ENCODE results near the gene KLHDC3. TPM values are rescaled to one million over a fixed set of nuclear protein-coding genes. Genes with fewer than 3 reads are reported as not detected.

The KLHDC3 gene
- total and polyA plus RNA-seq, 2 of the 13 experiments (the other 11 are each of a cell fraction or from before 2014, with no cell fraction given), result 78.3 to 91.5 TPM

- TF ChIP-seq ZNF441 (CRISPR knock-in tag; IDR thresholded peaks at IDR 0.05; ENCODE audit: borderline replicate concordance), result peak; percentile 80; the same call in 1 of the 2 replicates
- peak; percentile 37 for TF ChIP-seq MIER3 (CRISPR knock-in tag; IDR thresholded peaks at IDR 0.05; ENCODE audit: borderline replicate concordance)
- TF ChIP-seq KLF16 (CRISPR knock-in tag; IDR thresholded peaks at IDR 0.05), result peak in 1 of 2 experiments; percentile 45; a peak in 1 of 4 replicates
- TF ChIP-seq HOXD1 (CRISPR knock-in tag; IDR thresholded peaks at IDR 0.05), result no peak
- peak; percentile 37; the same call in 1 of the 2 replicates for TF ChIP-seq MIXL1 (CRISPR knock-in tag; IDR thresholded peaks at IDR 0.05)
- no peak for TF ChIP-seq ZNF180 (CRISPR knock-in tag; IDR thresholded peaks at IDR 0.05; ENCODE audit: borderline replicate concordance, low read depth)
- TF ChIP-seq NCOA5 (CRISPR knock-in tag; IDR thresholded peaks at IDR 0.05), result no peak
- TF ChIP-seq ZNF883 (CRISPR knock-in tag; IDR thresholded peaks at IDR 0.05; ENCODE audit: not compliant biosample characterization), result no peak
- TF ChIP-seq ELF4 (CRISPR knock-in tag; IDR thresholded peaks at IDR 0.05; ENCODE audit: borderline replicate concordance), result no peak
- peak; percentile 82 for TF ChIP-seq POGZ (CRISPR knock-in tag; IDR thresholded peaks at IDR 0.05)
- TF ChIP-seq ZNF362 (CRISPR knock-in tag; IDR thresholded peaks at IDR 0.05; ENCODE audit: borderline replicate concordance), result 0 out of 2 replicates have a peak, but pooled peaks have one; percentile 26
- TF ChIP-seq, protein P1, sequence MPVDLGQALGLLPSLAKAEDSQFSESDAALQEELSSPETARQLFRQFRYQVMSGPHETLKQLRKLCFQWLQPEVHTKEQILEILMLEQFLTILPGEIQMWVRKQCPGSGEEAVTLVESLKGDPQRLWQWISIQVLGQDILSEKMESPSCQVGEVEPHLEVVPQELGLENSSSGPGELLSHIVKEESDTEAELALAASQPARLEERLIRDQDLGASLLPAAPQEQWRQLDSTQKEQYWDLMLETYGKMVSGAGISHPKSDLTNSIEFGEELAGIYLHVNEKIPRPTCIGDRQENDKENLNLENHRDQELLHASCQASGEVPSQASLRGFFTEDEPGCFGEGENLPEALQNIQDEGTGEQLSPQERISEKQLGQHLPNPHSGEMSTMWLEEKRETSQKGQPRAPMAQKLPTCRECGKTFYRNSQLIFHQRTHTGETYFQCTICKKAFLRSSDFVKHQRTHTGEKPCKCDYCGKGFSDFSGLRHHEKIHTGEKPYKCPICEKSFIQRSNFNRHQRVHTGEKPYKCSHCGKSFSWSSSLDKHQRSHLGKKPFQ (CRISPR knock-in tag; IDR thresholded peaks at IDR 0.05; ENCODE audit: insufficient replicate concordance), result no peak
- TF ChIP-seq SRSF4 (IDR thresholded peaks at IDR 0.05; ENCODE audit: low read depth, low read length, poor library complexity, severe bottlenecking), result no peak
- TF ChIP-seq, protein P2, sequence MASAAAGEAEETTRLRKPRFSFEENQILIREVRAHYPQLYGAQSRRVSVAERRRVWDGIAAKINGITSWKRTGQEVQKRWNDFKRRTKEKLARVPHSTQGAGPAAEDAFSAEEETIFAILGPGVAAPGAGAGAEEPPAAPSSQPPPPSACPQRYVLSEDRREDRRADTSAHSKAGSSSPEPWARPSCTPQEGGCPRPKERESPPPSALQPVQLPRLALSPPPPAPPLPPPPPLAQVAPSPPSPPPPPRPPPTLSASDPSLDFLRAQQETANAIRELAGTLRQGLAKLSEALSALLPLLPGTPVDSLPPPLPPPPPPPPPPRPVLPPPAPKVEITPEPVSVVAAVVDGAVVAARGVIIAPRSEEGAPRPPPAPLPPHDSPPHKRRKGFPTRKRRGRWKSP (CRISPR knock-in tag; IDR thresholded peaks at IDR 0.05), result peak; percentile 19; the same call in 1 of the 2 replicates
- TF ChIP-seq ZNF510 (CRISPR knock-in tag; IDR thresholded peaks at IDR 0.05; ENCODE audit: low read depth), result peak; percentile 95; the same call in 1 of the 2 replicates
- no peak for TF ChIP-seq TRIM24 (CRISPR knock-in tag; IDR thresholded peaks at IDR 0.05)
- TF ChIP-seq KLF13 (CRISPR knock-in tag; IDR thresholded peaks at IDR 0.05), result peak; percentile 65; the same call in 1 of the 2 replicates
- TF ChIP-seq SP140L (CRISPR knock-in tag; IDR thresholded peaks at IDR 0.05; ENCODE audit: borderline replicate concordance), result no peak
- TF ChIP-seq ZBTB20 (CRISPR knock-in tag; IDR thresholded peaks at IDR 0.05; ENCODE audit: borderline replicate concordance, low read depth), result no peak; the same call in 1 of the 2 replicates
- TF ChIP-seq SPEN (CRISPR knock-in tag; IDR thresholded peaks at IDR 0.05; ENCODE audit: low read depth), result peak; percentile 75; the same call in 1 of the 2 replicates
- TF ChIP-seq, protein P3, sequence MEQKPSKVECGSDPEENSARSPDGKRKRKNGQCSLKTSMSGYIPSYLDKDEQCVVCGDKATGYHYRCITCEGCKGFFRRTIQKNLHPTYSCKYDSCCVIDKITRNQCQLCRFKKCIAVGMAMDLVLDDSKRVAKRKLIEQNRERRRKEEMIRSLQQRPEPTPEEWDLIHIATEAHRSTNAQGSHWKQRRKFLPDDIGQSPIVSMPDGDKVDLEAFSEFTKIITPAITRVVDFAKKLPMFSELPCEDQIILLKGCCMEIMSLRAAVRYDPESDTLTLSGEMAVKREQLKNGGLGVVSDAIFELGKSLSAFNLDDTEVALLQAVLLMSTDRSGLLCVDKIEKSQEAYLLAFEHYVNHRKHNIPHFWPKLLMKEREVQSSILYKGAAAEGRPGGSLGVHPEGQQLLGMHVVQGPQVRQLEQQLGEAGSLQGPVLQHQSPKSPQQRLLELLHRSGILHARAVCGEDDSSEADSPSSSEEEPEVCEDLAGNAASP (CRISPR knock-in tag; IDR thresholded peaks at IDR 0.05; ENCODE audit: borderline replicate concordance), result peak; percentile 48; the same call in 1 of the 2 replicates
These were observed 45.4 kb downstream of the KLHDC3 start, which contains the start of the genes KLC4 and MRPL2 (continued) for GRCh38 chr6:43059168-43060033.
